NT2/D1 (cell line): ENCODE data around the gene ATP1A2.

ENCODE experiments used
- YY1 ChIP-seq: IDR thresholded peaks from 2 replicates; pipeline ENCODE4 v1.6.1; 2011; ENCODE audit not compliant: insufficient read length, insufficient read depth
- ZNF274 ChIP-seq: IDR thresholded peaks from 2 replicates; pipeline ENCODE4 v1.6.1; 2011; ENCODE audit warnings: mild to moderate bottlenecking, low read depth, low read length

GRCh38 chr1:160071289-160071688 lies 44.3 kb upstream of the ATP1A2 start:
- TF ChIP-seq ZNF274 (no peak), YY1 (no peak)
